DND-41 (cell line): Measurements from ENCODE around the gene PTPN9.
A peak's percentile ranks its signal among the peaks of the same experiment; 100 is the strongest.

ENCODE experiments used
- ATAC-seq: fragments of 200-7000 bp; cut with Tn5 transposase; 3 replicates; pipeline ENCODE4 v1.9.1; 2021; ENCODE audit warnings: low read depth; ENCODE audit not compliant: insufficient read depth
- DNase-seq: peaks from one replicate; pipeline ENCODE4 v3.0.0-alpha.2; 2020
- H2AFZ ChIP-seq: 2 replicates; pipeline ENCODE4 v1.6.0; 2012; ENCODE audit warnings: low read depth, low read length
- H3K27ac ChIP-seq: 2 replicates; pipeline ENCODE4 v1.5.1; 2012; ENCODE audit warnings: low read length, inconsistent platforms
- H3K27me3 ChIP-seq: fragments of 200-600 bp; sonication (generic); 2 replicates; pipeline ENCODE4 v1.6.0; 2012; ENCODE audit warnings: low read length, mild to moderate bottlenecking, inconsistent platforms; ENCODE audit not compliant: insufficient read depth, poor library complexity
- H3K36me3 ChIP-seq: 2 replicates; pipeline ENCODE4 v1.5.1; 2012; ENCODE audit warnings: low read length, inconsistent platforms; ENCODE audit not compliant: insufficient read depth
- H3K4me1 ChIP-seq: 2 replicates; pipeline ENCODE4 v1.5.1; 2012; ENCODE audit warnings: mild to moderate bottlenecking, low read length; ENCODE audit not compliant: insufficient read depth
- H3K4me2 ChIP-seq: 2 replicates; pipeline ENCODE4 v1.6.0; 2012; ENCODE audit warnings: mild to moderate bottlenecking, moderate library complexity, low read length, inconsistent platforms; ENCODE audit not compliant: insufficient read depth
- H3K4me3 ChIP-seq, 2 experiments: fragments of 200-600 bp in 1 of 2; shearing (Covaris generic) in 1 of 2; 2 replicates each; pipeline ENCODE4 v1.5.1; 2012 to 2016; ENCODE audit warnings: inconsistent platforms in 2 of 2, low read length in 2 of 2, mild to moderate bottlenecking in 2 of 2, low read depth in 1 of 2, moderate library complexity in 1 of 2
- H3K79me2 ChIP-seq: 2 replicates; pipeline ENCODE4 v1.6.0; 2012; ENCODE audit warnings: low read length, inconsistent platforms; ENCODE audit not compliant: insufficient read depth
- H3K9ac ChIP-seq: 2 replicates; pipeline ENCODE4 v1.6.0; 2012; ENCODE audit warnings: low read depth, mild to moderate bottlenecking, inconsistent platforms, low read length, moderate library complexity
- H3K9me3 ChIP-seq: 2 replicates; pipeline ENCODE4 v1.5.1; 2012; ENCODE audit warnings: low read length, moderate library complexity, mild to moderate bottlenecking, inconsistent platforms; ENCODE audit not compliant: insufficient read depth, severe bottlenecking
- H4K20me1 ChIP-seq: 2 replicates; pipeline ENCODE4 v1.6.0; 2012; ENCODE audit warnings: low read length; ENCODE audit not compliant: insufficient read depth
- CTCF ChIP-seq: IDR thresholded peaks from 2 replicates; pipeline ENCODE4 v1.5.1; 2012; ENCODE audit warnings: borderline replicate concordance, low read length, moderate library complexity, mild to moderate bottlenecking; ENCODE audit not compliant: poor library complexity, severe bottlenecking; ENCODE audit errors: extremely low read depth
- EZH2 ChIP-seq: IDR thresholded peaks from 3 replicates; pipeline ENCODE4 v1.6.1; 2012; ENCODE audit warnings: borderline replicate concordance, low read depth, mild to moderate bottlenecking, moderate library complexity, low read length, inconsistent platforms; ENCODE audit not compliant: severe bottlenecking

Gene PTPN9

GRCh38 chr15:75598361-75598760 lies 19.2 kb upstream of the PTPN9 start:
- Histone ChIP-seq H3K4me1 (peaks cover 15% of the 10 kb centered on the region), H3K36me3 (peaks cover 59% of the 10 kb centered on the region), H3K9me3 (no peaks in the 10 kb centered on the region), H3K4me3 (no peak overlapping the region), H3K27ac (no peak overlapping the region; the same call in 1 of the 2 replicates), H4K20me1 (no peaks in the 10 kb centered on the region), H3K27me3 (no peaks in the 10 kb centered on the region), H3K79me2 (no peaks in the 10 kb centered on the region), H3K9ac (no peak overlapping the region), H3K4me2 (no peak overlapping the region), H2AFZ (no peak overlapping the region)
- no peak for TF ChIP-seq CTCF
- DNase-seq (no peak), ATAC-seq (no peak)

GRCh38 chr15:75597667-75598341 lies 18.7 kb upstream of the PTPN9 start:
- peak overlapping the region; percentile 35; the same call in 1 of the 2 replicates for H3K27ac ChIP-seq

GRCh38 chr15:75596703-75597345 lies 17.7 kb upstream of the PTPN9 start:
- Histone ChIP-seq H3K4me3 (no peak overlapping the region), H3K4me2 (no peak overlapping the region), H3K9ac (no peak overlapping the region), H3K9me3 (no peaks in the 10 kb centered on the region), H3K27me3 (no peaks in the 10 kb centered on the region), H3K79me2 (no peaks in the 10 kb centered on the region), H2AFZ (no peak overlapping the region), H3K4me1 (peaks cover 15% of the 10 kb centered on the region), H3K27ac (peak overlapping the region; percentile 35; the same call in 1 of the 2 replicates), H3K36me3 (peaks cover 56% of the 10 kb centered on the region), H4K20me1 (no peaks in the 10 kb centered on the region)
- no peak for DNase-seq
- TF ChIP-seq EZH2 (no peak), CTCF (no peak)
- no peak for ATAC-seq

More at GRCh38 chr15:75597667-75598341, 18.7 kb upstream of the PTPN9 start:
- no peak overlapping the region for H3K9ac ChIP-seq
- H3K4me2 ChIP-seq, result no peak overlapping the region
- no peaks in the 10 kb centered on the region for H3K79me2 ChIP-seq
- no peaks in the 10 kb centered on the region for H3K9me3 ChIP-seq
- peaks cover 15% of the 10 kb centered on the region for H3K4me1 ChIP-seq
- H3K27me3 ChIP-seq, result no peaks in the 10 kb centered on the region
- H2AFZ ChIP-seq, result no peak overlapping the region
- TF ChIP-seq EZH2, result no peak
- TF ChIP-seq CTCF, result peak; percentile 49
- H4K20me1 ChIP-seq, result no peaks in the 10 kb centered on the region
- H3K4me3 ChIP-seq, result no peak overlapping the region
- DNase-seq (peak; percentile 45), ATAC-seq (peak; percentile 59)
- peaks cover 59% of the 10 kb centered on the region for H3K36me3 ChIP-seq
